NB4 (cell line): ENCODE data around the gene ZNF219.

Source experiments
- CTCF ChIP-seq: IDR thresholded peaks from one replicate; pipeline ENCODE4 v1.5.1; 2012; ENCODE audit warnings: low read depth, low read length
- POLR2A ChIP-seq: IDR thresholded peaks from 2 replicates; pipeline ENCODE4 v1.6.1; 2011; ENCODE audit warnings: mild to moderate bottlenecking; ENCODE audit not compliant: insufficient read length; ENCODE audit errors: extremely low read depth

GRCh38 chr14:21098892-21099595 lies 589 bp upstream of the ZNF219 start:
- TF ChIP-seq POLR2A = no peak
- TF ChIP-seq CTCF = no peak
